WI38 (cell line): ENCODE data around the gene ZNF764.
A peak's percentile ranks its signal among the peaks of the same experiment; 100 is the strongest.

Source experiments
- H3K4me3 ChIP-seq: 2 replicates; pipeline ENCODE4 v1.5.1; 2011; ENCODE audit warnings: low read depth, mild to moderate bottlenecking, control low read depth, low read length
- CTCF ChIP-seq: IDR thresholded peaks from 2 replicates; pipeline ENCODE4 v1.5.1; 2012; ENCODE audit warnings: low read depth, mild to moderate bottlenecking, control low read depth, low read length

ZNF764 gene

GRCh38 chr16:30585022-30585399 lies 26.8 kb upstream of the ZNF764 start:
- TF ChIP-seq CTCF = no peak
- peak overlapping the region; percentile 66 for H3K4me3 ChIP-seq

- TF ChIP-seq CTCF = no peak
Observed at GRCh38 chr16:30582611-30583340, 24.6 kb upstream of the ZNF764 start.

GRCh38 chr16:30581457-30581856 lies 23.3 kb upstream of the ZNF764 start:
- TF ChIP-seq CTCF = no peak
- H3K4me3 ChIP-seq = no peak overlapping the region

More at GRCh38 chr16:30582611-30583340, 24.6 kb upstream of the ZNF764 start:
- H3K4me3 ChIP-seq = no peak overlapping the region

- no peak overlapping the region for H3K4me3 ChIP-seq
- no peak for TF ChIP-seq CTCF
Observed at GRCh38 chr16:30574678-30575077, 16.5 kb upstream of the ZNF764 start.

GRCh38 chr16:30571445-30572322 lies 13.5 kb upstream of the ZNF764 start, which contains the start of gene ZNF688:
TSS of gene ZNF688 (minus strand) at chr16:30571714. CDS start at chr16:30571629, 85 bp downstream.
- H3K4me3 ChIP-seq = peak within 1 kb of the TSS; percentile 66
- TF ChIP-seq CTCF = no peak

GRCh38 chr16:30570636-30571444 lies 12.7 kb upstream of the ZNF764 start:
- peak overlapping the region; percentile 66 for H3K4me3 ChIP-seq
- no peak for TF ChIP-seq CTCF
